ENCODE measurements around the gene HTT.
A peak's percentile ranks its signal among the peaks of the same experiment; 100 is the strongest.
"Not testable (repeated sequence)": the region's sequence is repeated elsewhere in the genome, so short reads cannot be mapped to it uniquely, and the experiment has no call there.

The HTT gene

GRCh38 chr4:3044870-3045819 is 29.3 kb upstream of the HTT start:
- H3K27ac ChIP-seq, result no peak overlapping the region
- DNase-seq (ENCODE audit: low read depth, low spot score), result no peak

GRCh38 chr4:3046162-3046561 is 28.3 kb upstream of the HTT start:
- DNase-seq (ENCODE audit: low read depth, low spot score), result no peak
- no peak overlapping the region for H3K27ac ChIP-seq

- H3K27ac ChIP-seq, result no peak overlapping the region
These were observed 27.9 kb upstream of the HTT start for GRCh38 chr4:3046623-3047022.

GRCh38 chr4:3047464-3048286 is 26.8 kb upstream of the HTT start:
- H3K27ac ChIP-seq, result no peak overlapping the region

More at GRCh38 chr4:3046623-3047022, 27.9 kb upstream of the HTT start:
- no peak for DNase-seq (ENCODE audit: low read depth, low spot score)

GRCh38 chr4:3051141-3051897 is 23.2 kb upstream of the HTT start:
- DNase-seq (ENCODE audit: low read depth, low spot score); H3K27ac ChIP-seq: not testable (repeated sequence)

More at GRCh38 chr4:3047464-3048286, 26.8 kb upstream of the HTT start:
- no peak for DNase-seq (ENCODE audit: low read depth, low spot score)

- no peak for DNase-seq (ENCODE audit: low read depth, low spot score)
- H3K27ac ChIP-seq, result no peak overlapping the region
These were observed 20.2 kb upstream of the HTT start for GRCh38 chr4:3054169-3054759.

GRCh38 chr4:3059943-3060342 is 14.5 kb upstream of the HTT start:
- DNase-seq (ENCODE audit: low read depth, low spot score), result no peak
- H3K27ac ChIP-seq, result no peak overlapping the region

GRCh38 chr4:3060946-3061345 is 13.5 kb upstream of the HTT start:
- H3K27ac ChIP-seq, result no peak overlapping the region
- DNase-seq (ENCODE audit: low read depth, low spot score), result no peak

- no peak for DNase-seq (ENCODE audit: low read depth, low spot score)
- no peak overlapping the region for H3K27ac ChIP-seq
These were observed 12.0 kb upstream of the HTT start for GRCh38 chr4:3062471-3062870.

- no peak for DNase-seq (ENCODE audit: low read depth, low spot score)
- no peak overlapping the region for H3K27ac ChIP-seq
These were observed 8.9 kb upstream of the HTT start for GRCh38 chr4:3065551-3065950.

- DNase-seq (ENCODE audit: low read depth, low spot score), result no peak
- no peak overlapping the region for H3K27ac ChIP-seq
These were observed 7.6 kb upstream of the HTT start for GRCh38 chr4:3066836-3067400.

GRCh38 chr4:3067473-3068001 is 6.9 kb upstream of the HTT start:
- no peak for DNase-seq (ENCODE audit: low read depth, low spot score)
- H3K27ac ChIP-seq, result no peak overlapping the region

- no peak for DNase-seq (ENCODE audit: low read depth, low spot score)
- no peak overlapping the region for H3K27ac ChIP-seq
These were observed 4.8 kb upstream of the HTT start for GRCh38 chr4:3069661-3070199.

GRCh38 chr4:3070709-3071500 is 3.6 kb upstream of the HTT start:
- no peak for DNase-seq (ENCODE audit: low read depth, low spot score)
- H3K27ac ChIP-seq, result no peak overlapping the region

GRCh38 chr4:3071811-3072210 is 2.7 kb upstream of the HTT start:
- DNase-seq (ENCODE audit: low read depth, low spot score), result no peak
- H3K27ac ChIP-seq, result no peak overlapping the region

GRCh38 chr4:3073158-3074077 is 1.1 kb upstream of the HTT start:
- no peak overlapping the region for H3K27ac ChIP-seq
- no peak for DNase-seq (ENCODE audit: low read depth, low spot score)

GRCh38 chr4:3074846-3075651 is 568 bp downstream of the HTT start:
- no peak for DNase-seq (ENCODE audit: low read depth, low spot score)
- peak overlapping the region; percentile 75 for H3K27ac ChIP-seq

Measured in epithelial cell of prostate (primary cell).